OCI-LY7 (cell line): ENCODE data around the gene FTCDNL1. TPM values are rescaled to one million over a fixed set of nuclear protein-coding genes. Genes with fewer than 3 reads are reported as not detected.

Experiments used
- BruUV-seq: library from RNA; stranded (reverse); fragments of 400-500 nt; replicated peaks from 2 replicates; lab custom pipeline; 2021; lab: Mats Ljungman, UMichigan
- CTCF ChIA-PET: fragments of 300-600 bp; sonication (Branson Sonifier 250); formaldehyde crosslinking; loops from one replicate; lab custom pipeline; 2022; ENCODE audit warnings: antibody characterized with exemption; ENCODE audit not compliant: unreplicated experiment; lab: Charles Lee
- POLR2A ChIA-PET: fragments of 300-600 bp; sonication (Branson Sonifier 250); formaldehyde crosslinking; loops from one replicate; lab custom pipeline; 2022; ENCODE audit warnings: antibody characterized with exemption; lab: Charles Lee
- DNase-seq: peaks from one replicate; pipeline ENCODE4 v3.0.0-alpha.2; 2015; ENCODE audit warnings: low spot score
- H2AFZ ChIP-seq: fragments of 200-600 bp; sonication (generic), shearing (Covaris generic); 2 replicates; pipeline ENCODE4 v1.6.1; 2014; ENCODE audit warnings: mild to moderate bottlenecking, antibody characterized with exemption, low read length, moderate library complexity
- H3K27ac ChIP-seq: fragments of 200-600 bp; sonication (generic); 2 replicates; pipeline ENCODE4 v1.5.1; 2014; ENCODE audit warnings: mixed run types, low read depth, mild to moderate bottlenecking, moderate library complexity, low read length, inconsistent platforms; ENCODE audit not compliant: poor library complexity, severe bottlenecking
- H3K36me3 ChIP-seq: fragments of 200-600 bp; sonication (generic); 2 replicates; pipeline ENCODE4 v1.6.1; 2014; ENCODE audit warnings: mild to moderate bottlenecking, antibody characterized with exemption, low read length, moderate library complexity, mixed read lengths; ENCODE audit not compliant: insufficient read depth
- H3K4me1 ChIP-seq: fragments of 200-600 bp; sonication (generic); 2 replicates; pipeline ENCODE4 v1.5.1; 2014; ENCODE audit warnings: mild to moderate bottlenecking, low read length; ENCODE audit not compliant: insufficient read depth, poor library complexity, severe bottlenecking
- H3K4me2 ChIP-seq: fragments of 200-600 bp; sonication (generic); 2 replicates; pipeline ENCODE4 v1.6.1; 2014; ENCODE audit warnings: mild to moderate bottlenecking, low read length
- H3K4me3 ChIP-seq: fragments of 200-600 bp; sonication (generic); 2 replicates; pipeline ENCODE4 v1.5.1; 2014; ENCODE audit warnings: mild to moderate bottlenecking, low read depth, low read length; ENCODE audit not compliant: poor library complexity, severe bottlenecking
- H3K79me2 ChIP-seq: fragments of 200-600 bp; sonication (generic); 2 replicates; pipeline ENCODE4 v1.6.1; 2016; ENCODE audit warnings: low read depth, mild to moderate bottlenecking, low read length, moderate library complexity, mixed read lengths; ENCODE audit not compliant: insufficient read depth
- H3K9me2 ChIP-seq: fragments of 200-600 bp; sonication (generic); 2 replicates; pipeline ENCODE4 v1.6.1; 2016; ENCODE audit warnings: mild to moderate bottlenecking, low read length, mixed read lengths; ENCODE audit not compliant: insufficient read depth
- H3K9me3 ChIP-seq: fragments of 200-600 bp; sonication (generic); 2 replicates; pipeline ENCODE4 v1.6.1; 2014; ENCODE audit warnings: mild to moderate bottlenecking, mixed run types, low read length, mixed read lengths
- H4K20me1 ChIP-seq: fragments of 200-600 bp; sonication (generic); 2 replicates; pipeline ENCODE4 v1.6.1; 2014; ENCODE audit warnings: mild to moderate bottlenecking, antibody characterized with exemption, low read length, moderate library complexity, mixed read lengths; ENCODE audit not compliant: insufficient read depth
- CTCF ChIP-seq: fragments of 200-600 bp; sonication (generic); conservative IDR thresholded peaks from 2 replicates; pipeline ENCODE4 v1.5.1; 2014; ENCODE audit warnings: mild to moderate bottlenecking, antibody characterized with exemption, low read length, moderate library complexity, mixed read lengths
- EZH2phosphoT487 ChIP-seq: fragments of 200-600 bp; sonication (generic); IDR thresholded peaks from 2 replicates; pipeline ENCODE4 v1.6.1; 2018; ENCODE audit warnings: low read depth, borderline replicate concordance, mild to moderate bottlenecking, mixed run types, antibody characterized with exemption, low read length, moderate library complexity, mixed read lengths
- intact Hi-C: fragments of 100-400 bp; cut with micrococcal nuclease; formaldehyde crosslinking; loops from one replicate; pipeline ENCODE4 v1.10.0; 2022; ENCODE audit not compliant: unreplicated experiment
- total RNA-seq, 2 experiments: library from RNA; depleted of rRNA in 1 of 2; stranded (reverse); fragments of >200 nt in 1 of 2; shearing (Covaris generic) in 1 of 2; gene quantifications; 2 replicates each; pipeline ENCODE4 v1.2.3, GENCODE V29; 2014 to 2022

FTCDNL1 gene
- total RNA-seq, 2 experiments from 2014 or later: 0.40 to 0.54 TPM

GRCh38 chr2:199812493-199812892, 38.5 kb downstream of the FTCDNL1 start:
- POLR2A ChIA-PET: no interaction called here
- H3K9me2 ChIP-seq: no peaks in the 10 kb centered on the region
- BruUV-seq: no TSS peak
- H3K27ac ChIP-seq: no peak overlapping the region
- no peaks in the 10 kb centered on the region for H4K20me1 ChIP-seq
- DNase-seq: no peak
- H3K4me1 ChIP-seq: no peaks in the 10 kb centered on the region
- CTCF ChIA-PET: no interaction called here
- intact Hi-C loops: no loop called here
- TF ChIP-seq EZH2phosphoT487 (no peak), CTCF (no peak)
- H3K36me3 ChIP-seq: no peaks in the 10 kb centered on the region
- no peaks in the 10 kb centered on the region for H3K9me3 ChIP-seq
- H3K4me2 ChIP-seq: no peak overlapping the region
- H3K79me2 ChIP-seq: no peaks in the 10 kb centered on the region
- H3K4me3 ChIP-seq: no peak overlapping the region
- no peak overlapping the region for H2AFZ ChIP-seq

GRCh38 chr2:199811346-199811745, 39.6 kb downstream of the FTCDNL1 start:
- Histone ChIP-seq H3K36me3 (no peaks in the 10 kb centered on the region), H3K4me2 (no peak overlapping the region), H3K27ac (no peak overlapping the region), H3K79me2 (no peaks in the 10 kb centered on the region), H3K4me1 (no peaks in the 10 kb centered on the region), H3K9me2 (no peaks in the 10 kb centered on the region), H3K4me3 (no peak overlapping the region), H3K9me3 (no peaks in the 10 kb centered on the region), H2AFZ (no peak overlapping the region), H4K20me1 (no peaks in the 10 kb centered on the region)
- ChIA-PET CTCF (no interaction called here), POLR2A (interaction anchor here (0.5 to 0.8 kb wide), 2 partner anchors 9 to 64 kb away, joined by 3 read pairs; no protein-coding TSS in a partner anchor)
- TF ChIP-seq CTCF: no peak
- TF ChIP-seq EZH2phosphoT487: no peak
- BruUV-seq: no TSS peak
- intact Hi-C loops: no loop called here
- DNase-seq: no peak

GRCh38 chr2:199810422-199811171, 40.4 kb downstream of the FTCDNL1 start:
- TF ChIP-seq CTCF (no peak), EZH2phosphoT487 (no peak)
- H3K9me2 ChIP-seq: no peaks in the 10 kb centered on the region
- no peak for DNase-seq
- ChIA-PET CTCF (no interaction called here), POLR2A (interaction anchor here (0.5 kb wide), 1 partner anchor 65 kb away, joined by 3 read pairs; no protein-coding TSS in a partner anchor)
- intact Hi-C loops: no loop called here
- no peaks in the 10 kb centered on the region for H3K4me1 ChIP-seq
- H4K20me1 ChIP-seq: no peaks in the 10 kb centered on the region
- no peak overlapping the region for H3K4me2 ChIP-seq
- H3K79me2 ChIP-seq: no peaks in the 10 kb centered on the region
- no peak overlapping the region for H3K27ac ChIP-seq
- H2AFZ ChIP-seq: no peak overlapping the region
- H3K36me3 ChIP-seq: no peaks in the 10 kb centered on the region
- no peaks in the 10 kb centered on the region for H3K9me3 ChIP-seq
- no TSS peak for BruUV-seq
- no peak overlapping the region for H3K4me3 ChIP-seq
